ENCODE measurements around the gene CRTC1.

CRTC1 gene

DNA sequence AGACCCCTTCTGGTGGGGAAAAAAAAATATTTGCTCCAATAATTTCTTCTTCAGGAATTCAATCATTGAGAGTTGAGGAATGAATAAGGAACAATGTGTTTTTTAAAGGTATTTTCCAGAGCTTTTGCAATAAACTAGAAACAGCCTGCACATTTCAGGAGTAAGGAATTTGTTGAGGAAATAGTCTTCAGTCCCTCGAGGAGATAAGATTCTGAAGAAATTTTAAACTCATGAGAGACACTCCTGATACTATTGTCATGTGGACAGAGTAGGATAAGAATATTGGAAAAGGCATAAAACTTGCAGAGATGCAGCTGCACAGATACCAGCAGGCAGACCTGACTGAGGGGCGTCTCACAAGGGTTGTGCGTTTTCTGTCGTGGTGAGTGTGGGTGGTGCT lies 71.0 kb downstream of the CRTC1 start:
- no peak for DNase-seq

DNA sequence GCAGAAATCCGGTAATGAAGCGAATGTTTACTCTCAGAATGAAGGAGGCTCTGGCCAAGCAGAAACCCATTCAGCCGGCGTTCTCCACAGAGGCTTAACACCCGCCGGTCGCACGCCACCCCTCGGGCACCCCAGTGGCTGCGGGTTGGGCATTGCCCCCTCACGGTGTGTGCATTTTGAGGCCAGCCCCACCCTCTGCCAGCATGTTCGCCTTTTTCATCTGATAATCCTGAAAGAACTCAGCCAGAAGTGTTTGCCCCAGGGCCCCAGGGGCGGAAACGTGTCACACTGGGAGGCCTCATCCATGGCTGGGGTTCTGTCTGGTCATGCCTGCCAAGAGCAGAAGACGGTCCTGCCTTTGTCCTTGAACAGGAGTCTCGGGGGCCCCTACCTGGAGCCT lies 73.4 kb downstream of the CRTC1 start:
- peak; percentile 49 for DNase-seq

DNA sequence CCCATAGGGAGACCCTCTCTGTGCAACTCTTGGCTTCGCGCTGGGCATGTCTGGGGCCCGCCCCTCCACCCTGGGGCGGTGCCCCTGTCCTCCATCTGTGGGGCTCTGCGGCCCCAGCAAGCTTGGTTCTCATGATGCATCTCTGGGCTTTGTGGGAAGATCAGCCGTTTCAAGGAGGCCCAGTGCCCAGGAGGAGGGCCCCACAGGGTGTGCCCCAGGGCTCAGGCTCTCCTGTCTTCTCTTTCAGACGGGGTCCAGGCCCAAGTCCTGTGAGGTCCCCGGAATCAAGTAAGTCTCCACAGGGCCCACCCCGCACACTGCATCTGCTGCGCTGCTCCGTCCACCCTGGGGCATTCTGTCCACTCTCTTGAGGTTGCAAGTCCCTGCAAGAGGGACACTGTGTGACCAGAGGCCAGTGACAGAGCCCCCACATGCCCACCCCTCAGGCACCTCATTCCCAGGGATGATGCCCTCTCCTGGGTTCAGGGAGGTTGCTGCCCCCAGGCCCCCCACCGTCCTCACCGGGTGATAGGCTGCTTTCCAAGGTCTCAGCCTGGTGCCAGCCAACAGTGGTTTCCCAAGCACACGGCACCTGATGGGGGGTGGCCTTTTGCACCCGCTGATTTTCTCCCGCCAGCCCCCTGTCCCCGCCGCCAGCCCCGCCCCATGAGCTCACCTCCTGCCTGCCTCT lies 76.0 kb downstream of the CRTC1 start:
- DNase-seq, result no peak

DNA sequence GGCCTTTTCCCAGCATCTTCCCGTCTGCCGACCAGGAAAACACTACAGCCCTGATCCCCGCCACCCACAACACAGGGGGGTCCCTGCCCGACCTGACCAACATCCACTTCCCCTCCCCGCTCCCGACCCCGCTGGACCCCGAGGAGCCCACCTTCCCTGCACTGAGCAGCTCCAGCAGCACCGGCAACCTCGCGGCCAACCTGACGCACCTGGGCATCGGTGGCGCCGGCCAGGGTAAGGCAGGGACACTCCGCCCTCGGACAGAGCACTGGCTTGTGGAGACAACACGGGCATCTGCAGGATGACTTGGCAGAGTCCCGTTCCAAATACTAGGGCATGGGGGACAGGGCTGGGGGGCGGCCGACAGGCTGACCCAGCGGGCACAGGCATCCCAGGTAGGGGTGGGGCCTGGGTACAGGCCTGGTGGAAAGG lies 76.5 kb downstream of the CRTC1 start:
- no peak for DNase-seq

DNA sequence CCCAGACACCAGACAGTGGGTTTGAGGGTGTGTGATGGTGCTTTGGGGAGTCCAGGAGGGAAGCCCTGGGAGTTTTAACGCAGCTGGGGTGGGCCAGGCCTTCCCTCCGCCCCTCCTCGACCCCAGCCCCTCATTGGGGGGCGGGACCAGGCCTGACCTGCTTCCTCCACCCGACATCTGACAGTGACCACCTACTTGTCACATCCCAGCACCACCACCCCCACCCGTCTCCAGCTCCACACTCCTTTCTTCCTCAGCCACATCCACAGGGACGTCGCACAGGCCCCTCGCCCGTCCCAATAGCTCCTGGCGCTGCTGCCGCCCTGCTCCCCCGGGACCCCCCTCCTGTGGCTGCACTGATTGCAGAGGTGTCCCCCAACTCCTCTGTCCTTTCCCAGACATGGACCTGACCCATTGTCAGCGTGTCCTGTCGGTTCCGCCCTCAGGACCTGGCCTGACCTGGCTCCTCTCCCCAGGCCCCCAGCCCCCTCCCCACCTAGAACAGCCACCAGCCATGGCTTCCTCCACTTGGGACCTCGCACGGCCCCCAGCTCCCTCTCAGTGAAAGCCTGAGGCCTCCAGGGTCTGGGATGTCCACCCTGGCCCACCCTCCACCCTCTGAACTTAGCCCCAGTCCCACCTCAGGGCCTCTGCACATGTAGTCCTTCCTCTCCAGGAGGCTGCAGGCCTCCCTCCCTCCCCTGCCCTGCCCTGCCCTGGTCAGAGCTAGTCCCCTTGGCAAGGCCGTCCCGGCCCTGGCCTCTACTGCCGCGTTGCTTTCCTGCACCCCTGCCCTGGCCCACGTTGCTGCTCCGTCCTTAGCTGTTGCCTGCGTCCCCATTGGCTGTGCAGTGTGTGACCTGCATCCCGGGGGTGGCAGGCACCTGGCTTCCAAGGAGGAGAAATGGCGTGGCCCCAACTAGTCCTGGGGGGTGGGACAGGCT lies 77.2 kb downstream of the CRTC1 start:
- DNase-seq, result no peak

DNA sequence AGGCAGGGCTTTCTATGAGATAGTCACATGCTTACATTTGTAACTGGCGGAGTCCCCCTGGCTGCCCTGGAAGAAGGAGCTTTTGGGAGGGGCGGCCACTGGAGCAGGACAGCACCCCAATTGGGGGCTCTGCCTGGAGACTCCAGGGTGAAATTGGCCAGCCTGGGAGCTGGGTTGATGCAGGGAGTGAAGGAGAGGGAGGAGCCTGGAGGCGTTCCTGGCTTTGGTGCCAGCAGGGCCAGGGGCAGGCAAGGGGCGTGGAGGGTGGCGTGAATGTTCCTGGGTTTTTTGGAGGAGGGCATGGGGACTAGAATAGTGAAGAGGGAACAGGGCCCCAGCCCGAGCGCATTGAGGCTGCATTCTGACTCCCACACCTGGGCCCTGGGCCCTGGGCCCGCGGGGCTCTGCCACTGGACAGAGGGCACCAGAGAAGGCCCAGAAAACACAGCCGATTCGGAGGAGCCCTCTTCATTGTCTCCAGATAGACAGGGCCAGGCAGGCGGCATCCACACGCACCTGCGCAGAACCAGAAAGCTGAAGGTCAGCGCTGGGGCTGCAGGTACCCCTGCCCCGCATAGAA lies 78.1 kb downstream of the CRTC1 start:
- DNase-seq, result no peak

DNA sequence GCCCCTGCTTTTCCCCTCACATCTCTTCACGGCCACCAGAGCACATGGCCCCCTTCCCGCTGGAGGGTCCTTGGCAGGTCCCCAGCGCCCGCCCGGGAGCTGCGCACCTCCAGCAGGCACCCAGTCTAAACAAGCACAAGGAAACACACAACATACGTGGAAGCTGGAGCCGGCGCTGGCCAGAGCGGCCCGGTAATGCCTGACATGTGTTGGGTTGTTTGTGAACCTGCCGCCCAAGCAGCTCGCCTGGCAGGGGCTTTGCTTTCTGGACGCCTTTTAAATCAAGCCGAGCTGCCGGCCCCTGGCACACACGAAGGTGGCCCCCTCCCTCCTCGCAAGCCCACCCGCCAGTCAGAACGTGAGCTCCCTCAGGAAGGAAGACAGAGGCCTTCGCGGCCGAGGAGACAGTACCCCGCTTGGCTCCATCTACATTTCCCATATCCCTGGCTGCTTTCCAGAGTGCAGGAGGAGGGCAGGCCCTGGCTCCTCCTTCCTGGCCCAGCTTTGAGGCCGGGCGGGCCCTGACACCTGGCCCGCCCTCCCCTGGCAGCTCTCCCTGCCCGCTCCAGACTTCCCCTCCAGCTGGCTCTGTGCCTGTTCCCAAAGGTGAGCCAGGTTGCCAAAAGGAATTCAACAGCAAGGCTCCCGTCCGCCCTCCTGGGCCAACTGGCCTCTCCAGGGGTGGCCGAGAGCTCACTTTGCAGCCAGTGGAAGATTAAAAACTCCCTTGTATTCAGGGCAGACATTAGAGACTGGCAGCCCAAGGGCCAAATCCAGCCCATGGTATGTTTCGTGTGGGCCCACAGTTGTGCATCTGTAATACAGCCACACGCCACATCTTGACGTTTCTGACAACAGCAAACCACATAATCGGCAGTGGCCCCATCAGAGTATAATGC lies 78.9 kb downstream of the CRTC1 start:
- DNase-seq, result peak; percentile 92

DNA sequence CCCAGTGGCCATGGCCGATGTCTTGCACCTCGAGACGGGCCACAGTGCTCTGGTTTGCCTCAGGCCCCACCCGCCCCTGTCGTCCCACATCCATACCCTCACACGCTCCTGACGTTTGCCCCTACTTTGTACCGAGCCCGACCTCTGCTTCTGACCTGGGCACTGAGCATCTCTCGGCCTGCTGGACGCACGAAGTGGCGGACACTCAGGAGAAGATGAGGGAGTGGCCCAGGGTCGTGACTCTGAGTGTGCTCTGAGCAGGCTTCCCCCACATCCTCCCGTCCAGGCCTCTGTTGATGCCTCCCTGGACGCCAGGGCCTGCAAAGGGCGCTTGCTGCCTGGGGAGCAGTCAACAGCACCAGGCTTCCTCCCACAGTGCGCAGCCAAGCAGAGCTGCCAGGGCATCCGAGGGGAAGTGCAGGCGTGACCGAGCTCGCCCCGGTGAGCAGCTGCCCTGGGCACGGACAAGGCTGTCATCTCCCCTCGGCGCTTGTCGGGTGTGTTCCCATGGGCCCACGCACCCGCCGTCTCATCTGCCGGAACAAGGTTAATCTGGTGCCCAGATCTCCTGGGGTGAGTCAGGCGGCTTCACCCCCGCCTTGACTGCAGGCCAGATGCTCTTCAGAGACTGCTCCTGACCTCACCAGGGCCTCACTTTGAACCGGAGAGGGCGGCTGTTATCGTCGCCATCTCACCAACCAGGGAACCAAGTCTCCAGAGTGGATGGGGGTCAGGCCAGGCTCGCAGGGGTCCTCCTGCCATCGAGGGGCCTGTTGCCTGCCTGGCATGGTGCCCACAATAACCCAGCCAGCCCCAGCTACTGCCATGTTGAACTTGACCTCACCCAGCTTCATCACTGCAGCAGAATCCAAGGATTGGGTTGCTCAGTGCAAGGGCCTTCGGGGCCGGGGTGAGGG lies 80.5 kb downstream of the CRTC1 start:
- DNase-seq, result peak; percentile 54

DNA sequence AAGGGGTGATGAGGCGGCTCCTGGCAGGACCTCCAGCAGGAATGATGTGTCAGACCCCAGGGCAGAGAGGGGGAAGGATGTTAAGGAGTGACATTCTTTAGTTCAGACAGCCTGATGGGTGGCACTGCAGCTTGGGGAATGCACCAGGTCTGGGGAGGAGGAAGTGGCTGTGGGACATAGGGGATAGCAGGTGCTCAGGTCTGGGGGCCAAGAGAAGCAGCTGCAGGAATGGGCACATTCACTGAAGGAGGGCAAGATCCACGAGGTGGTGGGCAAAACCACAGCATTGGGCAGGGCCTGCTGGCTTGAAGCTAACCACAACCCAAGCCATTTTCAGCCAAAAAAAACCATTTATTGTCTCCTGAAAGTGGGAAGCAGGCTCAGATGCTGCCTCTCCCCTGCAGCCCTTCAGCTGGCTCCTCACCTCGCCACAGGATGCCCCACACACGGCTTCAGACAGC lies 81.1 kb downstream of the CRTC1 start:
- no peak for DNase-seq

DNA sequence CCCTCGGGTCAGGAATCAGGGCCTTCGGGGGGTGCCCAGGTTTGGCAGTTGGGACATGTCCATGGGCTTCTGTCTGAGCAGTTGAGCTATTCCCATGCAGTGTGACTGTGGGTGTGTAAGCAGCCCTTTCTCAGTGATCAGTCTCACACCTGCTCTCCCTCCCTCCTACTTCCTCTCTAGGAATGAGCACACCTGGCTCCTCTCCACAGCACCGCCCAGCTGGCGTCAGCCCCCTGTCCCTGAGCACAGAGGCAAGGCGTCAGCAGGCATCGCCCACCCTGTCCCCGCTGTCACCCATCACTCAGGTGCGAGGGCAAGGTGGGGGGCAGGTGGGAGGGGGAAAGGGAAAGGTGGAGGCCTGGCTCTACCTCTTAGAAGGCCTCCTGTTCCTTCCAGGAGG lies 81.7 kb downstream of the CRTC1 start:
- peak; percentile 75 for DNase-seq

DNA sequence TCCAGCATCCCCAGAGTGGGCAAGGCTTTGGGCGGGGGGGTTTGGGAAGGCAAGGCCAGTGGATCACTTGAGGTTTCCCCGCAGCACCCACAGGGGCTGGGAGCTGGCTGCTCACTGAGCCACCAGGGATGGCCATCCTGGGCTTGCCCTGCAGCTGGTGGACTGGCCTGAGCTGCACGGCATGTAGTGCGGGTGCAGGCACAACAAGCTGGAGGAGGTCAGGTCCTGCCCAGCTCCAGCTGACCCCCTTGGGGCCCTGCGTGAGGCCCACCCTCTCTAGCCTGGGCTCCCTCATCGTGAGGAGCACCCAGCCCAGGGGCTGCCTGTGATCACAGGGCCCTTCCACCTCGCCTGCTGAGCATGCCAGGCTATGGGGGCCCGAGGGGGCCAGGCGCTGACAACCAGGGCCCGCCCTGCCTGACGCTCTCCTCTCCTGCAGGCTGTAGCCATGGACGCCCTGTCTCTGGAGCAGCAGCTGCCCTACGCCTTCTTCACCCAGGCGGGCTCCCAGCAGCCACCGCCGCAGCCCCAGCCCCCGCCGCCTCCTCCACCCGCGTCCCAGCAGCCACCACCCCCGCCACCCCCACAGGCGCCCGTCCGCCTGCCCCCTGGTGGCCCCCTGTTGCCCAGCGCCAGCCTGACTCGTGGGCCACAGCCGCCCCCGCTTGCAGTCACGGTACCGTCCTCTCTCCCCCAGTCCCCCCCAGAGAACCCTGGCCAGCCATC lies 84.7 kb downstream of the CRTC1 start:
- no peak for DNase-seq

DNA sequence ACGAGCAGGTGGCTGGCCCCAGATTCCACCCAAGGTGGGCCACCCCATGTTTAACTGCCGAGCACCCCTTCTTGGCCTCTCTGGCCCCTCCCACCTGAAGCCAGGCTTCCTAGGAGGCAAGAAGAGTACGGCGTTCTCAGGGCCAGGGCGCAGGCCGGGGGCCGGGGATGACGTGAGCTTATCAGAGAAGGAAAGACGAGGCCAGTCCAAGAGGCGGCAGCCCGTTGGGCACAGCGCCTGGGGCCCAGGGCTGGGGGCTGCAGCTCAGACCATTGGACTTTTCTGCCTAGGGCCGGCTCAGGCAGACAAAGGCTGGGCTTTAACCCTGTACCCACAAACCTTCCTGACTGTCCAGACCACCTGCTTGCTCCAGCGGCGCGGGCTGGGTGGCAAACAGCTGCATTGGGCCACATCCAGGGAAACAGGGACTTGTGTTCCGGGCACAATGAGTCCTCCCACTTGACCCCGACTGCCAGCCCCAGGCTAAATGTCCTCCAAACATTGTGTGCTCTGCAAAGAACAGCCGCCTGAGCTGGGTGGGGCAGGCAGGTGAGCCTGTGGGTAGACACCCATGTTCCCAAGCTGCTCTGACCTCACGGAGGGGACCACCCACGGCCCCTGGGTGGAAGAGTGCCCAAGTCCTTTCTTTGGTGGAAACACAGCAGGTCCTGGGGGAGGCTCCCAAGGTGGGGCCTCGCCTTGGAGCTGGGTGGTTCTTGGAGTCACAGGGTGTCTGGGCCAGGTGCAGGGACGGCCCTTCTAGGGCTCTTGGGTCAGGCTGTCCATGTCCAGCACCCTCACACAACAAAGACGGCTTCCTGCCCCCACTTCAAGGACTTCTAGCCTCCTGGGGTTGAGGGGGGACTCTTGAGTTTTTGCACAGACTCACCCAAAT lies 85.8 kb downstream of the CRTC1 start:
- DNase-seq, result no peak

DNA sequence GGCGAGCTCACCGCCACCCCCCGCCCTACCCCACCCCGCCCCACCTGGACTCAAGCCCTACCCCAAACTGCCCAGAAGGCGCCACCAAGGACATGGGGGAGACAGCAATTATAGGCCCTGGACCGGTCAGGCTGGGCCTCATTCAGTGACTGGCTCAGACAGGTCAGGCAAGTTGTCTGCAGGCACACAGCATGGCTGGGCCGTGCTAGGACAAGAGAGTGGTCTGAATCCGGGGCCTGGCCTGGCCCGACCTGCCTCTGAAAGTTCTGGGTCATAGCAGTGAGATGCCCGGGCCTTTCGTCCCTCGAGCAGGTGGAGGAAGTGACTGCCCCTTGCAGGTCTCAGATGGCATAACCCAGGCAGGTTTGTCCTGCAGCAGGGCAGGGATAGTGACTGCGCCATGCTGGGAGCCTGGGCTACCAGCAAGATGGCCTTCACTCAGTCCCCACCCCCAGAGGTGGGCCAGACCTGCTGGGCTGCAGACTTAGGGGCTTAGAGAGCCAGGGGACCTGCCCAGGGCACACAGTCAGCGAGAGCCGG lies 86.6 kb downstream of the CRTC1 start:
- no peak for DNase-seq

DNA sequence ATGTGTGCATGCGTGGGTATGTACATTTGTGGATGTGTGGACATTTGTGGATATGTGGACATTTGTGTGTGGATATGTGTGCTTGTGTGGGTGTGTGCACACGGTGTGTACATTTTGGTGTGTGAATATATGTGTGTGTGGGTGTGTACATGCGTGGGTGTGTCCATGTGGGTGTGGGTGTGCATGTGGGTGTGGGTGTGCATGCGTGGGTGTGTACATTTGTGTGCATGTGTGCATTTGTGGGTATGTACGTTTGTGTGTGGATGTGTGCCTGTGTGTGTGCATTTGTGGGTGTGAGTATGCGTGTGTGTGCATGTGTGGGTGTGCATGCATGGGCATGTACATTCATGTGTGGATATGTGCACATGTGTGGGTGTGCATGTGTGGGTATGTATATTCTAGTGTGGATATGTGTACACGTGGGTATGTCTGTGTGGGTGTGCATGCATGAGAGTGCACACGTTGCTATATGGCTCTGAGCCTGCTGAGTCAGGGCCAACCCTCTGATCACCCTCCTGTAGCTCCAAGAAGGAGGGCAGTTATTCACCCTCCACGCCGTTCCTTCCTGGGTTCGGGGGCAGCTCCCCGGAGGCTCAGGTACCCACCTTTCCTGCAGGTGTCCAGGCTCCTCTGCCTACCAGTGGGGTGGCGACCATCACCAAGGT lies 87.3 kb downstream of the CRTC1 start:
- no peak for DNase-seq

DNA sequence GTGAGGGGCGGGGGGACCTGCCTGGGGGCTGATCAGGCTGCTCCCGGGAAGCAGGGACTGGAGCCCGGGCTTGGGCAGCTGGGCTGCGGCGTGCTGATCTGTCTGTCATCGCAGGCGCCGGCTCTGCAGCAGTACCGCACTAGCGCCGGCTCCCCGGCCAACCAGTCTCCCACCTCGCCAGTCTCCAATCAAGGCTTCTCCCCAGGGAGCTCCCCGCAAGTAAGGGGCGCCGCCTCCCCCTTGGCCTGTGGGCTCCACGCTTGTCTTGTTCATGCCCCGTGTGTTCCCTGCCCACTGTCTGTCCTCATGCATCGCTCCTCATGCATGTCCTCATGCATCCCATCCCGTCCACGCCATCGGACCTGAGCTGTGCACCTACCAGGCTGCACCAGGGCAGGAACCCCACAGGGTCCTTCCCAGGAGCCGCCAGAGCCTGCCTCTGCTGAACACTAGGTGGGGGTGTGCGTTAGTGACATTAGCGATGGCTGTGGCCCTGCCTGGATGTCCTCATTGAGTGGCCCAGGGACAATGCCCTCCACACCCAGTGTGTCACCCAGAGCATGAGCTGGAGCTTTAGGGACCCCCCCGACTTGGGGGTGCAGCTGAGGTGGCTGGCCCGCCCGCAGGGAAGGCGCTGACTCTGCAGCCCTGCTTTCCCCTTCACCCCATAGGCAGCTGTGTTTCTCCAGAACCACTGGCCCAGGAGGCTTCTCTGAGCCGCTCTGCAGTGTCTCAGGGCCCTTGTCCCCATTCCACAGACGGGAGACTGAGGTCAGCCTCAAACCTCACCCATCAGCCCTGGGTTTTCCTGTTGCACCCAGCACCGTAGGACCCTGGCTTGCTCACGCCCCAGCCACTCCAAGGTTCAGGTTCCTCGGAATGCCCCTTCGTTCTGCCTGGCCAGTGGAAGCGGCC lies 88.1 kb downstream of the CRTC1 start:
- DNase-seq, result no peak

DNA sequence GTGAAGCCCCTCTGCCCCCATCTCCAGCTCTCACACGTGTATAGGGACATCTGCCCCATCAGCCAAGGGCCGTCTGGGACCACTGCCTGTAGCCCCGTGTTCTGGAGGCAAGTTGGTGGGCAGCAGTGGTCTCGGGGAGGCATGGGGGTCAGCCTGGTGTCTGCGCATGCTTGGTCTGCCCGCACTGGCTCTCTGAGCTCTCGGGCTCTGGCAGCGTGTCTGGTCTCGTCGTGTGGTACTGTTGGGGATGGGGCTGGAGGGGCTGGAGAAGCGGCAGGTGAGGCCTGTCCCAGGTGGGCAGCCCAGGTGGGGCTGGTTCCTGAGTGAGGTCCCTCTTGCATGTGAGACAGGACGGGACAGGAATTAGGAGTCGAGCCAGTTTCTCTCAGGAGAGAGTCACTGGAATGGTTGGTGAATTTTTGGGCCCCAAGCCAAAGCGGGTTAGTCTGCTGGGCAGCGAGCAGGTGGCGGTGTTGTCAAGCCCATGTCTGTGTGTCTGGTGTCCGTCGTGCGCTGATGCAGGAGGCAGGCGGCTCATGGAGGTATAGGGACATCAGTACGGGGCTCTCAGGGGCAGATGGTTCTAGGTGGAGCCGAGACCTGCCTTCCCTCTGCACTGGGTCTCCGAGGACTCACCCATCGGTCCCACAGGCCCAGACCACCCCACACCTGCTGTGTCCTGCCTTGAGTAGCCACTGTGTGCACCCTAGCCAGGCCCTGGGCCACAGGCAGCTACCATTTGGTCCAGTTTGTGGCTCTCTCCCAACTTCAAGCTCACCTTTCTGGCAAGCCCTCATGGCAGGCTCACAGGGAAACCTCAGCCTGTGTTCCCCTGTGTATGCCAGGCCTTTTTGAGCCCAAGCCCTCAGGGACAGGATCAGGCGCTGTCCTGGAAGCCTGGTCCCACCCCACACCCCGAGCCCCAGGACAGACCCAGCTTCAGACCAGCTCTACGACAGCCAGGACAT lies 89.4 kb downstream of the CRTC1 start:
- no peak for DNase-seq

DNA sequence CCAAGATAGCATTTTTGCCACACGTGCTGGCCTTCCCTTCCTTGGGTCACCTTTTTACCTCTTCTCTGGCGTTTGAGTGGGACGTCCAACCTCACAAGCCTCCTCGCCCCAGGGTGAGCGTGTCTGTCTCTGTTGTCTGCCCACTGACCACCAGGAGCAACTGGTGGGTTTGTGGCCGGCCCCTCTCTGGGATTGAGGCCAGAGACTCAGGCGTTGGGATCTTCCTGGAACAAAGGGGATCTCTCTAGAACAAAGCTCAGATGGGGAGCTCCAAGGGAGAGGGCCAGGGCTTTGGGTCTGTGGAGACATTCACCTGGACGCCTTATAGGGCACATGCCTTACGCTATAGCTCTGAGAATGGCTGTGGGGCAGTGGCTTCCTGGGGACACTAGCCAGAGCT lies 90.2 kb downstream of the CRTC1 start:
- DNase-seq, result no peak

Data from NCI-H510A (cell line).